ENCODE data around the gene GUSB. TPM values are rescaled to one million over a fixed set of nuclear protein-coding genes. Genes with fewer than 3 reads are reported as not detected.

GUSB gene
- total and polyA plus RNA-seq, 9 of the 15 experiments (the other 6 are each of a cell fraction or from before 2014, with no cell fraction given), result 22.7 to 102 (median 60.1) TPM

- TF ChIP-seq CEBPG (CRISPR knock-in tag; IDR thresholded peaks at IDR 0.05) (no peak), CEBPG (tag; conservative IDR thresholded peaks at IDR 0.05 in 1 of 2, IDR thresholded peaks at IDR 0.05 in 1 of 2) (no peak), NFE2 (IDR thresholded peaks at IDR 0.05; ENCODE audit: low read depth) (peak; percentile 60), NR2C1 (IDR thresholded peaks at IDR 0.05) (no peak), NR2C1 (tag; IDR thresholded peaks at IDR 0.05) (no peak), ZNF324 (CRISPR knock-in tag; IDR thresholded peaks at IDR 0.05) (no peak), SMARCA4 (IDR thresholded peaks at IDR 0.05) (no peak; the same call in 1 of the 2 replicates), ZNF445 (CRISPR knock-in tag; IDR thresholded peaks at IDR 0.05; ENCODE audit: low read depth) (no peak), SP1 (CRISPR knock-in tag; IDR thresholded peaks at IDR 0.05) (no peak), SMAD1 (IDR thresholded peaks at IDR 0.05; ENCODE audit: low read depth, low read length, partially characterized antibody) (no peak), GATA2 (CRISPR knock-in tag; IDR thresholded peaks at IDR 0.05) (0 out of 2 replicates have a peak, but pooled peaks have one; percentile 9), GTF2A2 (tag; IDR thresholded peaks at IDR 0.05) (no peak), SMARCA5 (IDR thresholded peaks at IDR 0.05) (no peak), MAFG (tag; conservative IDR thresholded peaks at IDR 0.05) (peak; percentile 72), FOXK2 (conservative IDR thresholded peaks at IDR 0.05 in 1 of 2, IDR thresholded peaks at IDR 0.05 in 1 of 2; ENCODE audit: low read depth in 2 of 2) (peak in 1 of 2 experiments; percentile 45; a peak in 1 of 4 replicates), ZNF77 (CRISPR knock-in tag; IDR thresholded peaks at IDR 0.05) (no peak), TAF1 (IDR thresholded peaks at IDR 0.05; ENCODE audit: control insufficient read depth, extremely low read depth, insufficient read depth, low read length, severe bottlenecking) (no peak), ZNF124 (CRISPR knock-in tag; IDR thresholded peaks at IDR 0.05) (no peak), PHB (CRISPR knock-in tag; IDR thresholded peaks at IDR 0.05) (no peak), LCOR (CRISPR knock-in tag; IDR thresholded peaks at IDR 0.05) (no peak), FOXA3 (CRISPR knock-in tag; conservative IDR thresholded peaks at IDR 0.05 in 1 of 2, IDR thresholded peaks at IDR 0.05 in 1 of 2) (0 out of 4 replicates have a peak, but pooled peaks of 1 of the 2 experiments have one; percentile 19), RUNX1 (IDR thresholded peaks at IDR 0.05; ENCODE audit: low read depth) (no peak), ARID1B (IDR thresholded peaks at IDR 0.05) (peak; percentile 67), FOSL1 (tag; conservative IDR thresholded peaks at IDR 0.05) (no peak), THRB (CRISPR knock-in tag; conservative IDR thresholded peaks at IDR 0.05) (no peak), SPI1 (IDR thresholded peaks at IDR 0.05; ENCODE audit: borderline replicate concordance, low read depth, low read length) (no peak), TFAM (CRISPR knock-in tag; conservative IDR thresholded peaks at IDR 0.05) (no peak), CREB1 (IDR thresholded peaks at IDR 0.05) (no peak), CREB1 (CRISPR knock-in tag; IDR thresholded peaks at IDR 0.05) (no peak), MYC (IDR thresholded peaks at IDR 0.05; ENCODE audit: low read depth, low read length) (no peak), MYC (CRISPR knock-in tag; IDR thresholded peaks at IDR 0.05; ENCODE audit: borderline replicate concordance, low read depth) (no peak)
- TF ChIP-seq, protein P1, sequence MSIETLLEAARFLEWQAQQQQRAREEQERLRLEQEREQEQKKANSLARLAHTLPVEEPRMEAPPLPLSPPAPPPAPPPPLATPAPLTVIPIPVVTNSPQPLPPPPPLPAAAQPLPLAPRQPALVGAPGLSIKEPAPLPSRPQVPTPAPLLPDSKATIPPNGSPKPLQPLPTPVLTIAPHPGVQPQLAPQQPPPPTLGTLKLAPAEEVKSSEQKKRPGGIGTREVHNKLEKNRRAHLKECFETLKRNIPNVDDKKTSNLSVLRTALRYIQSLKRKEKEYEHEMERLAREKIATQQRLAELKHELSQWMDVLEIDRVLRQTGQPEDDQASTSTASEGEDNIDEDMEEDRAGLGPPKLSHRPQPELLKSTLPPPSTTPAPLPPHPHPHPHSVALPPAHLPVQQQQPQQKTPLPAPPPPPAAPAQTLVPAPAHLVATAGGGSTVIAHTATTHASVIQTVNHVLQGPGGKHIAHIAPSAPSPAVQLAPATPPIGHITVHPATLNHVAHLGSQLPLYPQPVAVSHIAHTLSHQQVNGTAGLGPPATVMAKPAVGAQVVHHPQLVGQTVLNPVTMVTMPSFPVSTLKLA (conservative IDR thresholded peaks at IDR 0.05), result 0 out of 4 replicates have a peak, but pooled peaks of 1 of the 2 experiments have one; percentile 15
These were observed 6.1 kb upstream of the GUSB start (continued) for GRCh38 chr7:65988084-65988483.

Measured in K562 (cell line).